Neural progenitor cell (in vitro differentiated cells): Measurements from ENCODE around the gene MTMR11. TPM values are rescaled to one million over a fixed set of nuclear protein-coding genes. Genes with fewer than 3 reads are reported as not detected.

Source experiments
- DNase-seq: peaks from one replicate; pipeline ENCODE4 v3.0.0-alpha.2; 2016; ENCODE audit warnings: low spot score
- H2AFZ ChIP-seq: fragments of 200-600 bp; sonication (generic); replicated peaks from 2 replicates; pipeline ENCODE4 v1.6.1; 2016; ENCODE audit warnings: antibody characterized with exemption
- H3F3A ChIP-seq: fragments of 200-600 bp; sonication (generic); 2 replicates; pipeline ENCODE4 v1.6.1; 2016; ENCODE audit warnings: antibody characterized with exemption, low read depth
- H3K27ac ChIP-seq: fragments of 200-600 bp; sonication (generic); 2 replicates; pipeline ENCODE4 v1.5.1; 2016; ENCODE audit warnings: mild to moderate bottlenecking
- H3K27me3 ChIP-seq: fragments of 200-600 bp; sonication (generic); 2 replicates; pipeline ENCODE4 v1.6.1; 2016; ENCODE audit warnings: mild to moderate bottlenecking, moderate library complexity
- H3K36me3 ChIP-seq: fragments of 200-600 bp; sonication (generic); 2 replicates; pipeline ENCODE4 v1.5.1; 2016
- H3K4me1 ChIP-seq: fragments of 200-600 bp; sonication (generic); 2 replicates; pipeline ENCODE4 v1.6.1; 2016; ENCODE audit warnings: mixed run types
- H3K4me2 ChIP-seq: fragments of 200-600 bp; sonication (generic); 2 replicates; pipeline ENCODE4 v1.6.1; 2016
- H3K4me3 ChIP-seq: fragments of 200-600 bp; sonication (generic); 2 replicates; pipeline ENCODE4 v1.5.1; 2016
- H3K79me2 ChIP-seq: fragments of 200-600 bp; sonication (generic); 2 replicates; pipeline ENCODE4 v1.6.1; 2016; ENCODE audit warnings: low read depth
- H3K9ac ChIP-seq: fragments of 200-600 bp; sonication (generic); 2 replicates; pipeline ENCODE4 v1.6.1; 2016
- H3K9me3 ChIP-seq: fragments of 200-600 bp; sonication (generic); 2 replicates; pipeline ENCODE4 v1.5.1; 2016; ENCODE audit warnings: low read depth
- H4K20me1 ChIP-seq: fragments of 200-600 bp; sonication (generic); 2 replicates; pipeline ENCODE4 v1.6.1; 2016; ENCODE audit warnings: low read depth
- H3K27ac Mint-ChIP-seq: 3 replicates; pipeline ENCODE4 v1.8.0; 2021; ENCODE audit warnings: mixed read lengths
- H3K27me3 Mint-ChIP-seq: 2 replicates; pipeline ENCODE4 v1.8.0; 2022; ENCODE audit warnings: low read depth, mild to moderate bottlenecking, inconsistent platforms, moderate library complexity, mixed read lengths; ENCODE audit not compliant: insufficient read depth
- H3K36me3 Mint-ChIP-seq: 3 replicates; pipeline ENCODE4 v1.8.0; 2021; ENCODE audit warnings: mixed read lengths
- H3K4me1 Mint-ChIP-seq: 3 replicates; pipeline ENCODE4 v1.8.0; 2021; ENCODE audit warnings: mixed read lengths
- H3K4me3 Mint-ChIP-seq: 3 replicates; pipeline ENCODE4 v1.8.0; 2021; ENCODE audit warnings: mild to moderate bottlenecking, moderate library complexity, mixed read lengths
- H3K9me3 Mint-ChIP-seq: 3 replicates; pipeline ENCODE4 v1.8.0; 2020; ENCODE audit warnings: mixed read lengths
- CTCF ChIP-seq: fragments of 200-600 bp; sonication (generic); IDR thresholded peaks from 2 replicates; pipeline ENCODE4 v1.5.1; 2017; ENCODE audit warnings: antibody characterized with exemption, mild to moderate bottlenecking
- EZH2 ChIP-seq: fragments of 200-600 bp; sonication (generic); IDR thresholded peaks from 2 replicates; pipeline ENCODE4 v1.6.1; 2017; ENCODE audit warnings: antibody characterized with exemption, mild to moderate bottlenecking, moderate library complexity
- EZH2phosphoT487 ChIP-seq: fragments of 200-600 bp; sonication (generic); IDR thresholded peaks from 2 replicates; pipeline ENCODE4 v1.6.1; 2017; ENCODE audit warnings: antibody characterized with exemption
- total RNA-seq: library from RNA; depleted of rRNA; stranded (reverse); fragments of >200 nt; gene quantifications from 2 replicates; pipeline ENCODE4 v1.2.3, GENCODE V29; 2015; ENCODE audit warnings: low replicate concordance

Gene MTMR11
- total RNA-seq, 1 donor from 2014 or later = 11.3 TPM

- Mint-ChIP-seq H3K27me3 (peaks cover 2% of the 10 kb centered on the region), H3K27ac (no peak overlapping the region), H3K36me3 (peaks cover 17% of the 10 kb centered on the region), H3K4me1 (peaks cover 2% of the 10 kb centered on the region), H3K4me3 (no peak overlapping the region), H3K9me3 (no peaks in the 10 kb centered on the region)
- Histone ChIP-seq H3K27ac (no peak overlapping the region), H3K4me2 (no peak overlapping the region), H3K79me2 (peaks cover 40% of the 10 kb centered on the region), H2AFZ (no peak overlapping the region), H3K4me3 (no peak overlapping the region), H3K9ac (no peak overlapping the region), H3K27me3 (no peaks in the 10 kb centered on the region), H4K20me1 (peaks cover 29% of the 10 kb centered on the region), H3K36me3 (no peaks in the 10 kb centered on the region), H3F3A (no peaks in the 10 kb centered on the region), H3K4me1 (no peaks in the 10 kb centered on the region), H3K9me3 (no peaks in the 10 kb centered on the region)
- no peak for DNase-seq
- TF ChIP-seq EZH2 (no peak), CTCF (no peak), EZH2phosphoT487 (no peak)
These were observed 41.9 kb upstream of the MTMR11 start for GRCh38 chr1:149978547-149979023.

GRCh38 chr1:149977345-149977744 is 40.7 kb upstream of the MTMR11 start:
- H3K9me3 ChIP-seq = no peaks in the 10 kb centered on the region
- Mint-ChIP-seq H3K9me3 (no peaks in the 10 kb centered on the region), H3K27ac (no peak overlapping the region), H3K27me3 (peaks cover 2% of the 10 kb centered on the region), H3K4me1 (no peaks in the 10 kb centered on the region), H3K4me3 (no peak overlapping the region), H3K36me3 (peaks cover 20% of the 10 kb centered on the region)
- H3K27me3 ChIP-seq = no peaks in the 10 kb centered on the region
- H3K79me2 ChIP-seq = peaks cover 37% of the 10 kb centered on the region
- no peaks in the 10 kb centered on the region for H3F3A ChIP-seq
- H3K4me3 ChIP-seq = no peak overlapping the region
- TF ChIP-seq EZH2 = no peak
- TF ChIP-seq EZH2phosphoT487 = no peak
- TF ChIP-seq CTCF = no peak
- no peak overlapping the region for H3K4me2 ChIP-seq
- no peaks in the 10 kb centered on the region for H3K36me3 ChIP-seq
- H3K27ac ChIP-seq = no peak overlapping the region
- no peak overlapping the region for H3K9ac ChIP-seq
- peaks cover 29% of the 10 kb centered on the region for H4K20me1 ChIP-seq
- H2AFZ ChIP-seq = no peak overlapping the region
- no peak for DNase-seq
- no peaks in the 10 kb centered on the region for H3K4me1 ChIP-seq

DNA sequence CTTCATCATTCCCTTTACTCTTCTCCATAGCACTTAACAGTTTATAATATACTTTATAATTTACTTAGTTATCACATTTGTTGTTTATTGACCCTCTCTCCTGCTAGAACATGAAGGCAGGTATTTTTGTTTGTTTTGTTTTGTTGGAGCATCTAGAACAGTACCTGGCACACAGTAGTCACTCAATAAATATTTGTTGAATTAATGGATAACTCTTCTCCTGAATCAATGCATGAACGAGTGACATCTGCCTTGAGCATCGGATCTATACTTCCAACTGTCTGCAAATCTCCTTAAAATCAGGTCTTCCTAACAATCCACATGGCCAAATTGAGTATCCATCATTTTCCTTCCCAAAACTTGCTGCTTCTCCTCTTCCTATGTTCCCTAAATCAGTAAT is 35.9 kb upstream of the MTMR11 start:
- Histone ChIP-seq H3K9me3 (no peaks in the 10 kb centered on the region), H3K27ac (no peak overlapping the region), H3K36me3 (no peaks in the 10 kb centered on the region), H3K4me3 (no peak overlapping the region), H2AFZ (no peak overlapping the region), H3K27me3 (no peaks in the 10 kb centered on the region), H4K20me1 (peaks cover 2% of the 10 kb centered on the region), H3K9ac (no peak overlapping the region), H3K4me1 (no peaks in the 10 kb centered on the region), H3K4me2 (no peak overlapping the region), H3F3A (no peaks in the 10 kb centered on the region), H3K79me2 (no peaks in the 10 kb centered on the region)
- Mint-ChIP-seq H3K27ac (no peak overlapping the region), H3K4me3 (no peak overlapping the region), H3K4me1 (no peaks in the 10 kb centered on the region), H3K9me3 (no peaks in the 10 kb centered on the region), H3K36me3 (peaks cover 31% of the 10 kb centered on the region), H3K27me3 (peaks cover 2% of the 10 kb centered on the region)
- no peak for DNase-seq
- no peak for TF ChIP-seq EZH2
- no peak for TF ChIP-seq CTCF
- no peak for TF ChIP-seq EZH2phosphoT487
